ENCODE measurements around the gene PROZ.

DNA sequence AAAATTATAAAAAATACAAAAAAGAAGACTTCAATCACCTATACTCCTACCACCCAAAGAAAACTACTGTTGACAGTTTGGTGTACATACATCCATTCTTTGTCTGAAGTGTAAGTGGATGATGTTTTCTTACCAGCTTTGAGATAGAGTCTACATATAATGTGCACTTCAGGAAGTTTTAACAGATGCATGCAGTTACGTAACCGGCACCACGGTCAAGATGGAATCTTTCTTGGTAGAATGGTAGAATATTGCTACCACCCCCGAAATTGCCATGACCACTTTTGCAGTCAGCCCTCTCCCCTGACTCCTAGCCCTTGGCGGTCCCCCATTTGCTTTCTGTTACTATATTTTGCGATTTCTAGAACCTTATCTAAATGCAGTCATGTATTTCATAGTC is 52.4 kb downstream of the PROZ start:
- TF ChIP-seq, protein P1, sequence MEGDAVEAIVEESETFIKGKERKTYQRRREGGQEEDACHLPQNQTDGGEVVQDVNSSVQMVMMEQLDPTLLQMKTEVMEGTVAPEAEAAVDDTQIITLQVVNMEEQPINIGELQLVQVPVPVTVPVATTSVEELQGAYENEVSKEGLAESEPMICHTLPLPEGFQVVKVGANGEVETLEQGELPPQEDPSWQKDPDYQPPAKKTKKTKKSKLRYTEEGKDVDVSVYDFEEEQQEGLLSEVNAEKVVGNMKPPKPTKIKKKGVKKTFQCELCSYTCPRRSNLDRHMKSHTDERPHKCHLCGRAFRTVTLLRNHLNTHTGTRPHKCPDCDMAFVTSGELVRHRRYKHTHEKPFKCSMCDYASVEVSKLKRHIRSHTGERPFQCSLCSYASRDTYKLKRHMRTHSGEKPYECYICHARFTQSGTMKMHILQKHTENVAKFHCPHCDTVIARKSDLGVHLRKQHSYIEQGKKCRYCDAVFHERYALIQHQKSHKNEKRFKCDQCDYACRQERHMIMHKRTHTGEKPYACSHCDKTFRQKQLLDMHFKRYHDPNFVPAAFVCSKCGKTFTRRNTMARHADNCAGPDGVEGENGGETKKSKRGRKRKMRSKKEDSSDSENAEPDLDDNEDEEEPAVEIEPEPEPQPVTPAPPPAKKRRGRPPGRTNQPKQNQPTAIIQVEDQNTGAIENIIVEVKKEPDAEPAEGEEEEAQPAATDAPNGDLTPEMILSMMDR (optimal IDR thresholded peaks at IDR 0.05 in 1 of 3, IDR thresholded peaks at IDR 0.05 in 1 of 3, conservative IDR thresholded peaks at IDR 0.05 in 1 of 3; ENCODE audit: extremely low read depth in 1 of 3, insufficient read depth in 2 of 3, low read length in 3 of 3): no peak
- TF ChIP-seq EZH2 (IDR thresholded peaks at IDR 0.05; ENCODE audit: low read length): no peak
